Loucy (cell line): ENCODE results near the gene LRRC47.

ENCODE experiments used
- EZH2phosphoT487 ChIP-seq: fragments of 200-600 bp; IDR thresholded peaks from 2 replicates; pipeline ENCODE4 v1.6.1; 2018; ENCODE audit warnings: antibody characterized with exemption, mild to moderate bottlenecking, moderate library complexity, borderline replicate concordance
- TF ChIP-seq, protein P1 (sequence below): fragments of 200-600 bp; sonication (generic); conservative IDR thresholded peaks from 2 replicates; pipeline ENCODE4 v1.5.1; 2014; ENCODE audit warnings: mild to moderate bottlenecking, antibody characterized with exemption, low read length

DNA sequence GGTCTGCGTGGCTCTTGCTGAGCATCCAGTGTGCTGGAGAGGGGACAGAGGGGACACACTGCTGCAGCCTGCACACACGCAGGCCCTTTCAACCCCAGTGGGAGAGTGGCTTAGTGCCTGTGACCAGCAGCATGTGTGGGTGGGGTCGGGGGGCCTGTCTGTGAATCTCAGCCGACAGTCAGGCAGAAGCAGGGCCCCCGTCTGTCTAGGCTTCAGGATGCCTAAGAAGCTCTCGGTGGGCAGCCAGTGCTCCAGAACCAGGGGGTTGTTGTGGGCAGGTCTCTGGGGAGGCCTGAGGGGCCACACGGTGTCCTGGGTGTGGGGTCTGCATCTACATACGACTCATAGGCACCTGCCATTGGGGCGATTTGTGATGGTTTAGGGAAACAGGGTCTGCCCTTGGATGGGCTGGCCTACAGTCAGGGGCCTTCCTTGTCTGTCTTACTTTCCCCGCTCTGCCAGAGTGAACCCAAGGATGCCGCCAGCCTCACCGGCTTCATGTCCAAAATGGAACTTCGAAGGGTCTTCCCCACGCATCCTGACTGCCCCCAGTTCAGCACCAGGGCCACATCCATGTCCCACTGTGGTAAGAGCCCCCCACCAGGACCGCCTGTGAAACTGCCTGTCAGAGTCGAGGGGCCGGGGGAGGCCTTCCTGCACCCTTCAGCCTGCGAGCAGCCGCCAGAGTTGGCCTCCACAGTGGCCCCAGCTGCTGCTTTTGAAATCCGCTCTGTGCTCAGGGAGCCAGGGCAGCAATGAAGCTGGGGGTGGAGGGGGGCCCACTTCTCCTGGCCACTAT lies 42.4 kb downstream of the LRRC47 start:
- TF ChIP-seq, protein P1, sequence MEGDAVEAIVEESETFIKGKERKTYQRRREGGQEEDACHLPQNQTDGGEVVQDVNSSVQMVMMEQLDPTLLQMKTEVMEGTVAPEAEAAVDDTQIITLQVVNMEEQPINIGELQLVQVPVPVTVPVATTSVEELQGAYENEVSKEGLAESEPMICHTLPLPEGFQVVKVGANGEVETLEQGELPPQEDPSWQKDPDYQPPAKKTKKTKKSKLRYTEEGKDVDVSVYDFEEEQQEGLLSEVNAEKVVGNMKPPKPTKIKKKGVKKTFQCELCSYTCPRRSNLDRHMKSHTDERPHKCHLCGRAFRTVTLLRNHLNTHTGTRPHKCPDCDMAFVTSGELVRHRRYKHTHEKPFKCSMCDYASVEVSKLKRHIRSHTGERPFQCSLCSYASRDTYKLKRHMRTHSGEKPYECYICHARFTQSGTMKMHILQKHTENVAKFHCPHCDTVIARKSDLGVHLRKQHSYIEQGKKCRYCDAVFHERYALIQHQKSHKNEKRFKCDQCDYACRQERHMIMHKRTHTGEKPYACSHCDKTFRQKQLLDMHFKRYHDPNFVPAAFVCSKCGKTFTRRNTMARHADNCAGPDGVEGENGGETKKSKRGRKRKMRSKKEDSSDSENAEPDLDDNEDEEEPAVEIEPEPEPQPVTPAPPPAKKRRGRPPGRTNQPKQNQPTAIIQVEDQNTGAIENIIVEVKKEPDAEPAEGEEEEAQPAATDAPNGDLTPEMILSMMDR, result no peak
- no peak for TF ChIP-seq EZH2phosphoT487
